ENCODE results near the gene PSPH.

Gene PSPH

GRCh38 chr7:55996856-55997500, 54.3 kb downstream of the PSPH start:
- no peak for DNase-seq

- DNase-seq, result no peak
These were observed 58.9 kb downstream of the PSPH start for GRCh38 chr7:55992346-55992745.

GRCh38 chr7:55983537-55983936, 67.7 kb downstream of the PSPH start:
- DNase-seq, result no peak

- DNase-seq, result no peak
These were observed 71.0 kb downstream of the PSPH start for GRCh38 chr7:55980266-55980665.

GRCh38 chr7:55977831-55978230, 73.4 kb downstream of the PSPH start:
- DNase-seq, result peak; percentile 85

- no peak for DNase-seq
These were observed 75.1 kb downstream of the PSPH start for GRCh38 chr7:55975988-55976633.

- no peak for DNase-seq
These were observed 77.4 kb downstream of the PSPH start for GRCh38 chr7:55973747-55974250.

GRCh38 chr7:55970978-55971377, 80.3 kb downstream of the PSPH start:
- DNase-seq, result peak; percentile 64

GRCh38 chr7:55970561-55970960, 80.7 kb downstream of the PSPH start:
- DNase-seq, result no peak

- no peak for DNase-seq
These were observed 81.9 kb downstream of the PSPH start for GRCh38 chr7:55969391-55969790.

- no peak for DNase-seq
These were observed 84.4 kb downstream of the PSPH start for GRCh38 chr7:55966851-55967250.

- DNase-seq, result no peak
These were observed 85.3 kb downstream of the PSPH start for GRCh38 chr7:55965805-55966421.

- DNase-seq, result no peak
These were observed 86.2 kb downstream of the PSPH start for GRCh38 chr7:55965100-55965470.

GRCh38 chr7:55964261-55965099, 86.8 kb downstream of the PSPH start, which contains the start of gene NIPSNAP2:
NIPSNAP2 (plus strand) TSS chr7:55964585; CDS start chr7:55964610, 25 bp downstream.
- DNase-seq, result peak; percentile 78

GRCh38 chr7:55963584-55964168, 87.6 kb downstream of the PSPH start:
- no peak for DNase-seq

GRCh38 chr7:55962014-55962413, 89.2 kb downstream of the PSPH start:
- DNase-seq, result no peak
